ENCODE data around the gene LLGL1.

DNA sequence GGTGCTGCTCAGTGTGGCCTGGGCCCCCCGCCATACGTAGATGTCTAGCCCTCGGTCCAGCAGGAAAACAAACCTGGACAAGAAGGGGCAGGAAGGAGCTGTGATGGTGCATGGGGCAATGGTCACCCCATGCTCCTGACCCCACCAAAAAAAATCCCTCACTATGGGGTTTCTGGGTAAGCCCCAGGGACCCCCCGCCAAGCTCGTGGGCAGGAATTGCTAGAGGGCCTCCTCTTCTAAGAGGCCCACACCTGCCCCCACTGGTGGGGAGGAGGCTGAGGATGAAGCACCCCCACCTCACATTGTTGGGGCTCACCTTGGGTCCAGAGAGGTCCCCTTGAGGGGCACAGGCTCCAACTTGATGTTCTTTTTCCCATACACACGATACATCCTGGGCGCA, 23.4 kb downstream of the LLGL1 start:
- TF ChIP-seq, protein P1, sequence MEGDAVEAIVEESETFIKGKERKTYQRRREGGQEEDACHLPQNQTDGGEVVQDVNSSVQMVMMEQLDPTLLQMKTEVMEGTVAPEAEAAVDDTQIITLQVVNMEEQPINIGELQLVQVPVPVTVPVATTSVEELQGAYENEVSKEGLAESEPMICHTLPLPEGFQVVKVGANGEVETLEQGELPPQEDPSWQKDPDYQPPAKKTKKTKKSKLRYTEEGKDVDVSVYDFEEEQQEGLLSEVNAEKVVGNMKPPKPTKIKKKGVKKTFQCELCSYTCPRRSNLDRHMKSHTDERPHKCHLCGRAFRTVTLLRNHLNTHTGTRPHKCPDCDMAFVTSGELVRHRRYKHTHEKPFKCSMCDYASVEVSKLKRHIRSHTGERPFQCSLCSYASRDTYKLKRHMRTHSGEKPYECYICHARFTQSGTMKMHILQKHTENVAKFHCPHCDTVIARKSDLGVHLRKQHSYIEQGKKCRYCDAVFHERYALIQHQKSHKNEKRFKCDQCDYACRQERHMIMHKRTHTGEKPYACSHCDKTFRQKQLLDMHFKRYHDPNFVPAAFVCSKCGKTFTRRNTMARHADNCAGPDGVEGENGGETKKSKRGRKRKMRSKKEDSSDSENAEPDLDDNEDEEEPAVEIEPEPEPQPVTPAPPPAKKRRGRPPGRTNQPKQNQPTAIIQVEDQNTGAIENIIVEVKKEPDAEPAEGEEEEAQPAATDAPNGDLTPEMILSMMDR (IDR thresholded peaks at IDR 0.05), result no peak
- no peak for TF ChIP-seq POLR2A (IDR thresholded peaks at IDR 0.05)
